ENCODE data around the gene TMEM51.

The TMEM51 gene

DNA sequence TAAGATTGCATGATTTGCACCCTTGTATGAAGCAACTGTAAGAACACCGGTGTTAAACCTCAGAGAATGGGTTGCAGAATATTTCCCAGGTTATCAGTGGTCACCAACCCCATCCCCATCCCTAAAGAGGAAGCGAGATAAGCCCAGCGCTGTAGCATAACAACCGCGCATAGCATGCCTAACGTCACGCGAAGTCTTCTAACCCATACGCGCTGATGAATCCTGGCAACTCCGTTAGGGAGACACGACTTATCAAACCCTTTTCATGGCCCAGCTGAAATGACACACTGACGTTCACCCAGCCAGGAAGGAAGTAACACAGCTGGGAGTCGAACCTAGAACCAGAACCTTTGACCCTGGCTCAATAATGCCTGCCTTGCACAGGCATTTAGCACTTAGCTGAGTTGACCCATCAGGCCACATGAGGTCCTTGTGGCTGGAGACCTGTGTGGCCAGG is 24.2 kb downstream of the TMEM51 start:
- no peak for DNase-seq (ENCODE audit: low spot score)

DNA sequence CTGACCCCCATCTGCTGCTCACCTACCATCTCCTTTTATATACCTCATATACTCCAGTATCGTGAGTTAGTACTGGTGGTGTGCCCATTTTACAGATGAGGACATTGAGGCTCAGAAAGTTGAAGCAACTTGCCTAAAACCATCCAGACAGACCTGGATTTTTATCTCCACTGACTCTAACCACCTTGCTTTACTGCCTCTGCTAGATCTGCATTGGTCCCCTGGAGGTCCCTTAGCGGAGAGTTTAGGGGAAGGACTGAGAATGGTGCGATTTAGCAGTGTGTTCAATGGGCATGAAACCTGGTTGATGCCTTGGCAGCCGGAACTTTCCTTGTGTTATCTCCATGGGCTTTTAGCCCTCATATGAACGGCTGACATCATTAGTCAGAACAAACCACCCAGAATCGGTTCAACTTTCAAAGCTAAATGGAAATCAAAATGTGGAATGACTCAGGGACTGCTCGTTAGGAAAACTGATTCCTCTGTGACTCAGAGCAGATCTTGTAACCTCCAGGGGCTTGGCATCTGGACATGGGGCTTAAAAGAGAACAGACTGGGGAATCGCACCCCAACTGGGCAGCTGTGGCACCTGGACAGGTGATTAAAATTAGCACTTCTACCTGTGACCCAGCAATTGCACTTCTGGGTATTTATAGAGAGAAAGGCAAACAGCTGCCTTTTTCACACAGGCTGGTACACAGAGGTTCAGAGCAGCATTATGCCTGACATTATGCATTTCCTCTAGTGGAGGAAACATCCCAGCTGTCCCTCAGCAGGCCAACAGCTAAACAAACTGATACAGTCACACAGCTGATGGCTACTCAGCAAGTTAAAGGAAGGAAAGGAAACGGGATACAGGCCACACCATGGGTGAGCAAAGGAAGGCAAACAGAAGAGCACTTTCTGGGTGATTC is 25.3 kb downstream of the TMEM51 start:
- DNase-seq (ENCODE audit: low spot score): no peak

DNA sequence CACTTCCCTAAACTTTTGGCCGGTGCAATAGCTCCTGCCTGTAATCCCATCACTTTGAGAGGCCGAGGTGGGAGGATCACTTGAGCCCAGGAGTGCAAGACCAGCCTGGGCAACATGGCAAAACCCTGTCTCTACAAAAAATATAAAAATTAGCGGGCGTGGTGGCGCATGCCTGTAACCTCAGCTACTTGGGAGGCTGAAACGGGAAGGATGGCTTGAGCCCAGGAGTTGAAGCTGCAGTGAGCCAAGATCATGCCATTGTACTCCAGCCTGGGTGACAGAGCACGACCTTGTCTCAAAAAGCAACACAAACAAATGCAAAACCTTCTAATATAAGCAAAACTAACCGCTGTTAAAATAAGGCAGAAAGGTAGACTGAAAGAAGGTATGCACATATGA is 25.9 kb downstream of the TMEM51 start:
- no peak for DNase-seq (ENCODE audit: low spot score)

DNA sequence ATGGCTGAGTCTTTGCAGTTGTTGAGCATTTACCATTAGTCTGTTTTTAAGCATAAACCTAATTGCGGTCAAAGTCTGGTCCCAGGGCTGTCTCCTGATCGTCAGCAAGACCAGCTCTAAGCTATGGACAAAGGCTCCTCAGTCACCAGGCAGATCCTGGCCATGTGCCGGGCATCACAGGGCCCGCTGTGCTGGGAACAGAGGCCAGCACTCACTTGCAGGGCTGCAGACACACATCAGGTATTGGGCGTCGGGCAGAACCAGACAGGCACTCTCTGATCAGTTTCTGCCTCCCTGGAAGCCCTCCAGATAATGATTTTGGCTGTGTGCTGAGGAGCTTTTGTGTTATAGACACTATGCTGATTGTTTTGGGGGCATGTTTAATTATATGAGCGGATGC is 26.6 kb downstream of the TMEM51 start:
- DNase-seq (ENCODE audit: low spot score): peak; percentile 91

DNA sequence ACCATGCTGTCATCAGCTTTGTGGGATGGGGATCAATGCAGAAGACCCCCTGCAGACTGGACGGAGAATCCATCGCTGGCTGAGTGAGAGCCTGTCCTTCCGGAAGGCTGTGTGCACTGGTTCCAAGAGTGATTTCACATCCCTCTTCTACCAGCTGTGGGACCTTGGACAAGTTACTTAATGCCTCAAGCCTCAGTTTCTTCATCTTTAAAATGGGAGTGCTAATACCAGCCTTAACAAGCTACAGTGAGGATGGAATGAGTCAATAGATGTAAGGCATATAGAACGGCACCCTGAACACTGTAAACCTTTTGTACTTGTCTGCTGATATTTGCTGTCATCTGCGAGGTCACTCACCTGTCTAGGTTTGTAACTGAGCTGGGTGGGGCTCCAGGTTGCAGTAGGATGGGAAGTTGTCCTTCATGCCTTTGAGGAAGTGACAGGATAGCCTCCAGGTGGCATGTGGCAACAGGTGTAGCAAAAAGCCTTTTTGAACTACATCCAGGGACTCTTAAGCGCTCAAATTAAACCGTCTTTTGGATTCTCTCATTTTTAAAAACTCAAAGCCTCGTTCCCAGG is 27.5 kb downstream of the TMEM51 start:
- DNase-seq (ENCODE audit: low spot score): no peak

DNA sequence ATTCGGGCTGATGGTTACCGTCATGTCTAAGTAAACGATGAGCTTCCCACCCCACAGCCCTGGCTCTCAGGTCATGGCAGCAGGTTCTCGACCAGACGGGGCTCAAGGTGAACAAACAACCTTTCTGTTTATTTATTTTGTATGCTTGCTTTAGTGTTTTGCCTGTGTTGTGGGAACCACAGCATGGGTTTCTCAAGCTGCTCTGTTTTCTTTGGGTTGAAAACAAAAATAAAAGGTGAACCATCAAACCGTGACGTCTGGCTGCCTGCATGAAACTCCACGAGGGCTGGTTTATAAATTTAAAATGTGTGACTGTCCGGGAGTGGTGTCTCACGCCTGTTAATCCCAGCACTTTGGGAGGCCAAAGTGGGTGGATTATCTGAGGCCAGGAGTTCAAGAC is 28.0 kb downstream of the TMEM51 start:
- no peak for DNase-seq (ENCODE audit: low spot score)

DNA sequence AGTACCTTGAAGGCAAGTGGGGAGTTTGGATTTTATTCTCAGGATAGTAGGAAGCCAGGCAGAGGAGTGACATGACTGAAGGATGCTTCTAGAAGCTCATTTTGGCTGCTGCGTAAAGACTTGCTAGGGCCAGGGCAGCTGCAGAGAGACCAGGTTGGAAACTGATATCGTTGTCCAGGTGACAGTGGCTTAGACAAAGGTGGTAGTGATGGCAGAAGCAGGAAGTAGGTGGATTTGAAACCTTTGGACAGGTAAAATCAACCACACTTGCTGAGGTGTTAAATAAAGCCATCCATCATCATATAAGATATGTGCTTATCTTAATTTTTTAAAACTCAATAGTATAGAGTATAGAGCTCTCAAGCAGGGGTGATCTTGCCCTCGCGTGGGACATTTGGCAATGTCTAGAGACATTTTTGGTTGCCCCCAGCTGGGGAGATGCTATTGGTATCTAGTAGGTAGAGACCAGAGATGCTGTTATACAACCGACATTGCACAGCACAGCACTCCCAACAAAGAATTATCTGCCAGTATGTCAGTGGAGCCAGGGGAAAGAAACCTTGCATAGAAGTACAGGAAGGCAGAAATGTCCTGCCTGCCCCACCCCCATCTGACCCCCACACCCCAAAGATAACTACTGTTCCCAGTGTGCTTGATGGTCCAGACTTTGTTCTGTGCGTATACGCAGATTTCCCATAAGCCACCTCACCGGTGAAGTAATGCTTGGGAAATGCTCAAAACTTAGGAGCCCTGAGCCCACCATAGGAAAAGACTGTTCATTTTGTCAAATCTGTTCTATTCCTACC is 31.1 kb downstream of the TMEM51 start:
- DNase-seq (ENCODE audit: low spot score): no peak

DNA sequence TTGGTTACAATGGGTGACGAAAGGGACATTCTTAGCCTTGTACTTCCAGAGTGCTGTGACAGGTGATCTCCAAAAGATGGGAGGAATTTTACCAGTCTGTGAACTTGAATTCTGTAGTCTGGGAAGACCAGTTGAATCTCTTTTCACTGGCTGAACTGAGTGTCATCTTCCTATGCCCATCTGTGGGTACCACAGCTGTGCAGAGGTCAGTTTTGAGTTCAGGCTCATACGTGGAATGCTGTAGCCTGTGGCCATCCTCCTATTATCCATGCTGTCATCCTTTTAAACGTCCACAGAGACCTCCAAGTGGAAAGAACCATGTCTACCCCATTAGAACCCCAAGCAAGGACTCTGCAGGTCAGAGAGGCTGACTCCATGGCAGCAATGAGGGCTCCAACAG is 32.1 kb downstream of the TMEM51 start:
- no peak for DNase-seq (ENCODE audit: low spot score)

DNA sequence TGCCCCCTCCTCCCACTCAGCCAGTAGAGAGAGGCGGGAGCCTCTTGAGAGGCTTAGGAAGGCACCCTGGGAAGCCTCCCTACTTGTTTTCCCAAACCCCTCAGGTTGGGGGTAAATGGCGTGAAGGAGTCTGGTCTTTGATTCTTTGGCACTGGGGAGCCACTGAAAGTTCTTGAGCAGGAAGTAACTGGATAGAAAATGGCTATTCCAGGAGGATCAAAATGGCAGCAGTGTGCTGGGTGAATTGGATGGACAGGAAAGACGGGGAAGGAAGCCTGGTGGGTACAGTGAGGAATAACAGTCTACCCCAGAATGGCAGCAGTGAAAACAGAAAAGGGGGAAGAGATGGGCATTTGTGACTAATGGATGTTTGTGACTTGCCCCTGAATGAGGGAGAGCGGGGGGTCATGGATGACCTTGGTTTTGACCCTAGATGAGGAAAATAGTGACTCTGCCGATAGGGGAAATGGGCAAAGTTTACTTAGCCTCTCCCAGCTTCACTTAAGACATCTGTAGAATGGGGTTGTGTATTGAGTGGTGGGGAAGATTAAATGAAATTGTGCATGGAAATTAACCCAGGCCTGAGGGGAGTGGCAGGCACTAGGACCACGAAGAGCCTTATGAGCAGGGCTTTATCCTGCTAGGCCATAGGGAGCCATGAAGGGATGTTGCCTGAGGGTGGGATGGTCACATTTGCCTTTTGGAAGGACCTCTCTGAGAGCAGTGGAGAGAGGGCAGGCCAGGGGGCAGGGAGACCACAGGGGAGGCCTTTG is 32.7 kb downstream of the TMEM51 start:
- no peak for DNase-seq (ENCODE audit: low spot score)

DNA sequence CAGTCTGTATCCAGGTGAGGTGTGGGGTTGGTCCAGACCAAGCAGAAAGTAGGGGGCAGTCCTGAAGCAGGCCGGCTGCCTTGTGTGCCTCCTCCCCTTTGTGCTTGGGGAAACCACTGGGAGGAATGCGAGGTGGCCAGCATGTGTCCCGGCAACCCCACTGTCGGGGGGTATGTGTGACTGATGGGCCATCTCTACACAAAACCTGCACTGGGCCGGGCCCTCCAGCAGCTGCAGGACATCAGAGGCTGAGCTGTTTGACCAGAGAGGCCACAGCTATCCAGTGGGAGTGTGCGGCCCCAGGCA is 33.3 kb downstream of the TMEM51 start:
- no peak for DNase-seq (ENCODE audit: low spot score)

DNA sequence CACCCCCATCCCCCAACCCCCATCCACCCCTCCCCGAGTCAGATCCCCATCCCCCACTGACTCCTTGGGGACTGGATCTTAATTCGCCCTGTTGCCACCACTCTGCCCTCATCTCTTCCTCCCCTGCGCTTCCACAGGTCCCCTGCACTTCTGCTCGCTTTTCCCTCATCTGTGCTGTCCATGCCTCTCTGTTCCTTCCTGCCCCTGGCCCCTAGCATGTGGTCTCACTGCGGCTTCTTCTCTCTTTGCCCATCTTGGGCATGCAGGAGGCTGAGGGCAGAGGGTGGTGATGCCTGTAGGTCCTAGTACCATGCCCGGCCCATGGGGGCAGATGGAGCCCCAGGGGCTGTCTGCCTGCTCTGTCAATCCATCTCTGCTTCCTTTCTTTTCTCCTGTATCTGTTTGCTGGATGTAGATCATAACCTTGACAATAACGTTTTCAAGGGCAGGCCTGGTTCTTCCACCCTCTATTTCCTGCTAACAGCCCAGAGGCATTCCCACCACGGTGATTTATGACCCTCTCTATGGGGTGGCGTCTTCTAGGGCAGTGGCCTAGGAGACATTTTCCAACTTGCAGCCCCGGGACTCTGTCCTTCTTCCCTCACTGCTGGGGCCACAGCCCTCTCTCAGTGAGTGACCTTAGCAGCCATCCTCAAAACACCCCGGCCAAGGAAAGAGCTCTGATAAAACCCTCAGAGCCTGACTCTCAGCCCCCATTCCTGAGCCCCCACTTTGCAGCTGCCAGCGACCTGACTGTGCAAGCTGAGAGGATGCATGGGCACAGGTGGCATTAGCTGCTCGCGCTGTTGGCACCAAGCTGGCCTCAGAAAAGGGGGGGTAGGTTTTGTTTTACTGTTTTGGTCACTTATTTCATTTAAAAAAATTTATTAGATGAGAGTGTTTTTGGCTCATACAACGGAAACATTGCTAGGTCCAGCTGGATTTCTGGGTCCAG is 33.9 kb downstream of the TMEM51 start:
- DNase-seq (ENCODE audit: low spot score): no peak

DNA sequence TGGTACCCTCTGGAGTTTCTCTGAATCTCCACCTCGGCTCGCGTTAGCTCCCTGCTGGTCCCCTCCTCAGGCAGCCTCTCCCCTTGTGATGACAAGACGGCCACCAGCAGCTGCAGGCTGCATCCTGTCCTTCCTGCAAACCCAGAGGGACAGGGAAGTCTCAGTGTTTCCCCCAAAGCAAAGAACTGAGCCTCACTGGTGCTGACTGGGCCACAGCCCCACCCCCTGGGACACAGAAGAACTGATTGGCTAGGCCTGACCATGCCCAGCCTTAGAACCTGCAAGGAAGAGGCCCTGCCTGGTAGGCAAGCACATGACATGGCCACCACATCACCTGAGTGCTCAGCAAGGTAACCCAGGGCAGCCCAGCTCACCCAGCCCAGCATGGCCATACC is 34.6 kb downstream of the TMEM51 start:
- no peak for DNase-seq (ENCODE audit: low spot score)

DNA sequence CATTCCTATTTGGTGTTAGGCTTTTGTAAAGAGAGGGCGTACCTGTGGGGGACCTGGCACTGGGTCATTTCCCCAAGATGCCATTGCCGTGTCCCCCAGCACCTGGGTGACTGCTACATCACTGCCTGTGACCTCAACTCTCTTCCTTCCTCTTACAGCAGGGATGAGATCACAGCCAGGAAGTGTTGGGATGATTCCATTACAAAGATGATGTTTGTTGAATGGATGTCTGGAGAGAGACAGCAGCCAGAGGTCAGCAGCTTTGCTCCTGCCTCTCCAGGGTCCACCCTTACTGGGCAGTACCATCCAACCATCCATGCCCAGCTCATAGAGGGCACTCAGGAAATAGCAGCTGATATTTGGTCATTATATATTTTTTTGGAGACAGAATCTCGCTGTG is 35.1 kb downstream of the TMEM51 start:
- no peak for DNase-seq (ENCODE audit: low spot score)

DNA sequence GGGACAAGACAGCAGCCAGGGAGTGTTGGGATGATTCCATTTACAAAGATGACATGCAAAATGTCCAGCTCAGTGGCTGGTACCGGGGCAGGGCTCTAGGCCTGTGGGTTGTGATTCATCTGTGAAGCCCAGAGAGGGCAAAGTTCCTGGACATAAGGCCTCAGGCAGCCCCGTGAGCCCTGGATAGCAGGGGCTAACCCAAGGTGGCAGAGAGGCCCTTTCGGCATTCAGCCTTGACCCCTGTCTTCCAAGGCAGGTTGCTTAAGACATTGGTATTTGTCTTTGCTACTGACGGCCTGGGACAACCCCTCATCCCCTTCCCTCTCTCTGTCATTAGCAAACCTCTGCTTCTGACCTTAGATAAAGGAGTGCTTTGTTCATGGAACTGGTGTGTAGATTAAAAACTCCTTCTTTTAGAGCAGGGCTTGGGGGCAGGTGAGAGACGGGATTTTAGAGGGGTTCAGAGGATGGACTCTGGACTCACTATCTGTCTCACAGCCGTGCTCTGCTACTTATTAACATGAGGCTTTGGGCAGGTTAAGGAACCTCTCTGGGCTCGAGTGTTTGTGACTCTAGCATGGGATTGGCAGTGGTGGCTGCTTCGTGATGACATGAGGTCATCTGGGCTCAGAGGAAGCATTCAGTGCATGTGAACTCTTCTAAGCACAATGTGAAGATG is 36.3 kb downstream of the TMEM51 start:
- no peak for DNase-seq (ENCODE audit: low spot score)

DNA sequence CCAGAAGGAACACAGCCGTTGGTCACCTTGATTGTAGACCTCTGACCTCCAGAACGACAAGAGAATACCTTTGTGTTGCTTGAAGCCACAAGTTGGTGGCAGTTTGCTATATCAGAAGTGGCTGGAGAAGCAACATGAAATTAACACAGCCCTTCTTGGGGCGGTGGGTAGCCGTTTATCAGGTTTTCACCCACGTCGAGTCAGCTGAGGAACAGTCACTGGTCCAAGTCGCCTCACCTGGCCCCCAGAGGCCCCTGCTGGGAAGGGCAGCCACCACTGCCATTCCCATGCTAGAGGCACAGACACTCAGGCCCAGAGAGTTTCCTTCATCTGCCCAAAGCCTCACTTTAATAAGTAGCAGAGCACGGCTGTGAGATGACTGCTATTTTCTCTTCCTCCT is 37.7 kb downstream of the TMEM51 start:
- no peak for DNase-seq (ENCODE audit: low spot score)

DNA sequence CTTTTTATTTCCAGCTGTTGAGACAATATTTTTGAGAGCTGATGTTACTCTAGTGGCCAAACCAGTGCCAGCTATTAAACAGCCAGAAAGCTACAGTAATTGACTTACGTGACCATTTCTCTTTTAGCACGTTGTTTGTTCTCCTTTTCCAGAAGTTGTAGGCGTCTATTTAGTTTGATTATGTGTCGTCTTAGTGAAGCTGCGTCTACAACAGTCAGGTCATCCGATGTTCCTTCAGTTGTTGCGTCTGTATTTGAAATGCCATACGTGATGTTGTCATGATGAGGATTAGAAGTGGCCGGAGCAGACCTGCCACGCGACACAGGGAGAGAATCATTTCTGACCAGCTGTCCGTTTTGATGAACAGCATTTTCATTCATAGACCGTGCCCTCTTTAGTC is 38.2 kb downstream of the TMEM51 start:
- no peak for DNase-seq (ENCODE audit: low spot score)

DNA sequence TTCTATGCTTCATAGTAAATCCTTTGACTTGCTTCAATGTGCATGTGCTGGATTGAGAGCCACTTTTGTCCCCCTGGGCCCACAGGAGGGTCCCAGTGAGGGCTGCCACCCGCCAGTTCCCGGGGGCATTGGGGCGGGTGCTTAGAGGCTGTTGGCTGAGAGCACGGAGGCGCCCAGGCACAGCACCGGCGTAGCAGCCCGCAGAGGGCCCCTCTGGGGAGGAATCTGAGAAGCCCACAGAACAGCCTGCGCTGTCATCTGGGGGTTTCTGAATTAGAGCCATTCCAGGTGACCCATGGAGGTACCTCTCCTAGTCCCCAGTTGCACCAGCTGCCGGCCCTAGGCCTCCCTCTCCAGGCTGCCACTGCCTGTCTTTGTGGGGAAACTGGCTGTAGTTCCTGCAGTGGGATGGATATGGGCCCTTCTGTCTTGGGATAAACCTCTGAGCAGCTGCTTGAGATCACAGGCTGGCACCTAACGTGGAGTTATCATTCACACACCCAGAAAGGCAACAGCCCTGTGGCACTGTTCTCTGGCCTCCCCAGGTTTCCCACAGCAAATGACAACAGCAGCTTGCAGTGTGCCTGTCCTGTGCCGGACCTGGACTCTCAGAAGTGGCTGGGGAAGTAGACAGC is 39.5 kb downstream of the TMEM51 start:
- DNase-seq (ENCODE audit: low spot score): no peak

DNA sequence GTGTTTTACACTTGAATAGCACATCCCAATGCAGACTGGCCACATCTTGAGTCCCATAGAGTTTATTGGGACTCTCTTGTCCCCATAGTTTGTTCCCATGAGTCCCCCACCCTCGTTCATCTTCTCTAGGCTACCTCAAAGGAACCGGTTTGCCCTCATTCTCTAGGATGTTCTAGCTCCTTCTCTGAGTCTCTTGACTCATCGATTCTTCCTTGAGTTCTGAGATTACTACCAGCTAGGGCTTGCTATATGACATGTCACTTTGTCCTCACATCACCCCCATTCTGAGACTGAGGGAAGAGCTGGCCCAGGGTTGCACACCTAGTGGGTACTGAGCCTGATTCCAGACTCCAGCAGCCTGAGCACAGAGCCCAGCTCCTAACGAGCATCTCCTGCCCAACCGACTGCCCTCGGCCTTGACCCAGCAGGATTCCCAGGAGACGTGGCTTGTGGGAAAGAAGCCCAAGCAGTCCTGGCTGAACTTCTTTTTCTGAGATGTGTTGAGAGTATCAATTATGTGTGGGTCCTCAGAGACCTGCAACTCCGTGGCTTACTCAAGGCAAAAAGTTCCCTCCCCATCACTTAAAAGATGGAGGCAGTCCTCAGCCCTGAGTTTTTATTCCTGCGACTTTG is 42.0 kb downstream of the TMEM51 start:
- no peak for DNase-seq (ENCODE audit: low spot score)

DNA sequence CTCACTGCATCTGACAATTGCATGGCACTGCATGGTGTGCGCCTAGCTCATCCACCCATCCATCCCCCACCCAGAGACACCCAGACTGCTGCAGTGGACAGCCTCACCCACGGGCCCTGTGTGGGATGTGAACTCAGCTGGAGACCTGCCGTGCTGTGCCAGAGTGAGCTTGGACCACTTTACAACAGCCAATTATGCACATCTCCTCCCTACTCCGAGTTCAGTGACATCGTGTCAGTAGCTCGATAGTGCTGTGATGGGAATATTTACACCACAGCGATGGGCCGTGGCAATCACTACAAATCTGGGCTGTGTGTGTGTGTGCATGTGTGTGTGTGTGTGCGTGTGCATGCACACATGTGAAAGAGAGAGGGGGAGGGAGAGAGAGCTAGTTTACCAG is 42.5 kb downstream of the TMEM51 start:
- DNase-seq (ENCODE audit: low spot score): no peak

All from globus pallidus (tissue), 1 donor.